ENCODE results near the gene ACSL1.
A peak's percentile ranks its signal among the peaks of the same experiment; 100 is the strongest.

The ACSL1 gene

DNA sequence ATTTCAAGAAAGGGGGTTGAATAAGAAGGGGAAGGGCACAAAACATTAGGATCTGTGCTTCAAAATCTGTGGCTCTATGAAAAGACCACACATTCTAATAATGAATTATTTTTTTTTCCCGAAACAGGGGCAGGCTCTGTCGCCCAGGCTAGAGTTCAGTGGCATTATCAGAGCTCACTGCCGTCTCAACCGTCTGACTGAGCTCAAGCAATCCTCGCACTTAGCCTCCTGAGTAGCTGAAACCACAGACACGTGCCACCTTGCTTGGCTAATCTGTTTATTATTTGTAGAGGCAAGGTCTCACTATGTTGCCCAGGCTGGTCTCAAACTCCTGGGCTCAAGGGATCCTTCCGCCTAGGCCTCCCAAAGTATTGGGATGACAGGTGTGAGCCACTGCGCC, 33.4 kb downstream of the ACSL1 start:
- H3F3A ChIP-seq (ENCODE audit: low read depth) = no peaks in the 10 kb centered on the region
- no peaks in the 10 kb centered on the region for H4K20me1 ChIP-seq (ENCODE audit: insufficient read depth, low read length, poor library complexity, severe bottlenecking)
- peaks cover 29% of the 10 kb centered on the region for H3K27me3 ChIP-seq (ENCODE audit: insufficient read depth, low read length, poor library complexity, severe bottlenecking)
- H3K9ac ChIP-seq (ENCODE audit: low read depth, low read length, poor library complexity, severe bottlenecking) = no peak overlapping the region
- H3K4me3 ChIP-seq (ENCODE audit: low read length, poor library complexity, severe bottlenecking) = no peak overlapping the region
- H3K4me2 ChIP-seq (ENCODE audit: low read depth, low read length, poor library complexity, severe bottlenecking) = peak overlapping the region; percentile 62
- no peaks in the 10 kb centered on the region for H3K36me3 ChIP-seq (ENCODE audit: insufficient read depth, low read length)
- no peaks in the 10 kb centered on the region for H3K9me2 ChIP-seq (replicated peaks; ENCODE audit: low read depth, low read length)
- TF ChIP-seq EZH2phosphoT487 (IDR thresholded peaks at IDR 0.05; ENCODE audit: borderline replicate concordance) = no peak
- TF ChIP-seq, protein P1, sequence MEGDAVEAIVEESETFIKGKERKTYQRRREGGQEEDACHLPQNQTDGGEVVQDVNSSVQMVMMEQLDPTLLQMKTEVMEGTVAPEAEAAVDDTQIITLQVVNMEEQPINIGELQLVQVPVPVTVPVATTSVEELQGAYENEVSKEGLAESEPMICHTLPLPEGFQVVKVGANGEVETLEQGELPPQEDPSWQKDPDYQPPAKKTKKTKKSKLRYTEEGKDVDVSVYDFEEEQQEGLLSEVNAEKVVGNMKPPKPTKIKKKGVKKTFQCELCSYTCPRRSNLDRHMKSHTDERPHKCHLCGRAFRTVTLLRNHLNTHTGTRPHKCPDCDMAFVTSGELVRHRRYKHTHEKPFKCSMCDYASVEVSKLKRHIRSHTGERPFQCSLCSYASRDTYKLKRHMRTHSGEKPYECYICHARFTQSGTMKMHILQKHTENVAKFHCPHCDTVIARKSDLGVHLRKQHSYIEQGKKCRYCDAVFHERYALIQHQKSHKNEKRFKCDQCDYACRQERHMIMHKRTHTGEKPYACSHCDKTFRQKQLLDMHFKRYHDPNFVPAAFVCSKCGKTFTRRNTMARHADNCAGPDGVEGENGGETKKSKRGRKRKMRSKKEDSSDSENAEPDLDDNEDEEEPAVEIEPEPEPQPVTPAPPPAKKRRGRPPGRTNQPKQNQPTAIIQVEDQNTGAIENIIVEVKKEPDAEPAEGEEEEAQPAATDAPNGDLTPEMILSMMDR (conservative IDR thresholded peaks at IDR 0.05; ENCODE audit: low read length) = no peak
- no peaks in the 10 kb centered on the region for H3K9me3 ChIP-seq (ENCODE audit: insufficient read depth, low read depth, low read length)
- H3K4me1 ChIP-seq (ENCODE audit: insufficient read depth, low read length, poor library complexity, severe bottlenecking) = peaks cover 22% of the 10 kb centered on the region
- no peak overlapping the region for H2AFZ ChIP-seq (ENCODE audit: low read length)
- H3K79me2 ChIP-seq (ENCODE audit: insufficient read depth, low read length) = no peaks in the 10 kb centered on the region

DNA sequence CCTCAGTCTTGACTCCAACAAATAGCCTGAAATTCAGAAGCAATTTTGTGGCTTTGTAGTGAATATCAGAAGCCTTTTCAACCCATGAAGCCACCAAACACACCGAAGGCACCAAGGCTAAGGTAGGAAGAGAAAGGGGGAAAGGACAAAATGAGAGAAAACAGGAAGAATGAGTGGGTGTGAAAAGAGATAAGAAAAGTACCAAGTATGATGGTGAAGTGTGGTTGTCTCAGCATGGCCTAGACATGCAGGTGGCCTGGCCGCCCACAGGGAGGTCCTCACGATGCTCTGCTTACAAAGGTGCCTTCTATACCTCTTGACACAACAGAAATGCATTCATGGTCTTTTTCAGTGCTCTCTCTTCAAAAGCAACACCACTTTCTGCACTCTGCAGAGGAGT, 34.9 kb downstream of the ACSL1 start:
- Histone ChIP-seq H3K4me2 (ENCODE audit: low read depth, low read length, poor library complexity, severe bottlenecking) (no peak overlapping the region), H3K9me2 (replicated peaks; ENCODE audit: low read depth, low read length) (no peaks in the 10 kb centered on the region), H2AFZ (ENCODE audit: low read length) (no peak overlapping the region), H3K27me3 (ENCODE audit: insufficient read depth, low read length, poor library complexity, severe bottlenecking) (peaks cover 29% of the 10 kb centered on the region), H4K20me1 (ENCODE audit: insufficient read depth, low read length, poor library complexity, severe bottlenecking) (no peaks in the 10 kb centered on the region), H3K4me1 (ENCODE audit: insufficient read depth, low read length, poor library complexity, severe bottlenecking) (peaks cover 22% of the 10 kb centered on the region), H3K9ac (ENCODE audit: low read depth, low read length, poor library complexity, severe bottlenecking) (no peak overlapping the region), H3K36me3 (ENCODE audit: insufficient read depth, low read length) (no peaks in the 10 kb centered on the region), H3K4me3 (ENCODE audit: low read length, poor library complexity, severe bottlenecking) (no peak overlapping the region), H3K79me2 (ENCODE audit: insufficient read depth, low read length) (no peaks in the 10 kb centered on the region), H3F3A (ENCODE audit: low read depth) (no peaks in the 10 kb centered on the region), H3K9me3 (ENCODE audit: insufficient read depth, low read depth, low read length) (no peaks in the 10 kb centered on the region)
- TF ChIP-seq, protein P1 (conservative IDR thresholded peaks at IDR 0.05; ENCODE audit: low read length) = no peak
- TF ChIP-seq EZH2phosphoT487 (IDR thresholded peaks at IDR 0.05; ENCODE audit: borderline replicate concordance) = no peak

DNA sequence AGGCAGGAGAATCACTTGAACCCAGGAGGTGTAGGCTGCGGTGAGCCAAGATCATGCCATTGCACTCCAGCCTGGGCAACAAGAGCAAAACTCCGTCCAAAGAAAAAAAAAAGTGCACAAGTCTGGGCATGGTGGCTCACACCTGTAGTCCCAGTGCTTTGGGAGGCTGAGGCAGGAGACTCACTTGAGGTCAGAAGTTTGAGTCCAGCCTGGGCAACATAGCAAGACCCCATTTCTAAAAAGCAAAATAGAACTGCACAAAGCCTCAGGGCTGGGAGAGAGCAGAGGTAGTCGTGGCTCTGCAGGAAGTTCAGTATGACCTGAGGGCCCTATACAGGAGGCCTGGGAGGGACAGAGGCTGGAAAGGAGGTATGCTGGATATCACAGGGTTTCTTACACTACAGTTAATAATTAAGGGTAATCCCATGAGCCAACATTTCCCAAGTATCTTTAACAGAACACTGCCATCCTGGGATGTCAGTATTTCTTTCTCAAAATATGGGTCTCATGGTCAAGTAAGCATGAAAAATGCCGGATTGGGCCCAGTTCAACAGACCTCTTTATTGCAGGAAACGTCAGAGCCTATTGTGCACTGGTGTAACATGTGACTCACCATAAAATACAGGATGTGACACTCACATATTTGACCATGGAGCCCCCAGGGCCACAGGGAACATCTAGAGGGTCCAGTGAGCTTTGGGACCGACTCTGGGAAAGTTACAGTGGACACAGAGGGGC, 37.8 kb downstream of the ACSL1 start:
- Histone ChIP-seq H3K4me1 (ENCODE audit: insufficient read depth, low read length, poor library complexity, severe bottlenecking) (peaks cover 16% of the 10 kb centered on the region), H3K4me2 (ENCODE audit: low read depth, low read length, poor library complexity, severe bottlenecking) (no peak overlapping the region), H3K36me3 (ENCODE audit: insufficient read depth, low read length) (no peaks in the 10 kb centered on the region), H2AFZ (ENCODE audit: low read length) (no peak overlapping the region), H4K20me1 (ENCODE audit: insufficient read depth, low read length, poor library complexity, severe bottlenecking) (no peaks in the 10 kb centered on the region), H3K9ac (ENCODE audit: low read depth, low read length, poor library complexity, severe bottlenecking) (no peak overlapping the region), H3K4me3 (ENCODE audit: low read length, poor library complexity, severe bottlenecking) (no peak overlapping the region), H3K27me3 (ENCODE audit: insufficient read depth, low read length, poor library complexity, severe bottlenecking) (peaks cover 11% of the 10 kb centered on the region), H3F3A (ENCODE audit: low read depth) (no peaks in the 10 kb centered on the region), H3K9me3 (ENCODE audit: insufficient read depth, low read depth, low read length) (no peaks in the 10 kb centered on the region), H3K9me2 (replicated peaks; ENCODE audit: low read depth, low read length) (no peaks in the 10 kb centered on the region), H3K79me2 (ENCODE audit: insufficient read depth, low read length) (no peaks in the 10 kb centered on the region)
- TF ChIP-seq EZH2phosphoT487 (IDR thresholded peaks at IDR 0.05; ENCODE audit: borderline replicate concordance) = no peak
- TF ChIP-seq, protein P1 (conservative IDR thresholded peaks at IDR 0.05; ENCODE audit: low read length) = no peak

Measured in Loucy (cell line).